22Rv1 (cell line): ENCODE results near the gene MAP3K3.

ENCODE experiments used
- CTCF ChIP-seq: fragments of 450-650 bp; IDR thresholded peaks from 2 replicates; pipeline ENCODE4 v1.5.1; 2017; ENCODE audit warnings: mild to moderate bottlenecking
- ZFX ChIP-seq: fragments of 450-650 bp; IDR thresholded peaks from 2 replicates; pipeline ENCODE4 v1.6.1; 2017; ENCODE audit warnings: antibody characterized with exemption, borderline replicate concordance

GRCh38 chr17:63573634-63574033 is 48.6 kb upstream of the MAP3K3 start:
- peak; percentile 30 for TF ChIP-seq CTCF
- no peak for TF ChIP-seq ZFX
